Measurements from ENCODE around the gene TLCD5. TPM values are rescaled to one million over a fixed set of nuclear protein-coding genes. Genes with fewer than 3 reads are reported as not detected.

Gene TLCD5
- polyA plus RNA-seq, 1 donor (not counting 4 experiments of a cell fraction or from before 2014, with no cell fraction given), result 4.0 TPM

GRCh38 chr11:120298461-120298860, 26.6 kb upstream of the TLCD5 start:
- Histone ChIP-seq H3K4me2 (ENCODE audit: control insufficient read depth, extremely low read depth, insufficient read depth, low read depth, low read length) (no peak overlapping the region), H3K9me1 (ENCODE audit: control insufficient read depth, extremely low read depth, insufficient read depth, low read length) (no peaks in the 10 kb centered on the region), H3K4me1 (ENCODE audit: control insufficient read depth, extremely low read depth, insufficient read depth, low read length) (peaks cover 41% of the 10 kb centered on the region), H3K27ac (ENCODE audit: control insufficient read depth, insufficient read depth, low read length) (no peak overlapping the region), H2AFZ (ENCODE audit: control insufficient read depth, low read length) (no peak overlapping the region), H3K9ac (ENCODE audit: control insufficient read depth, extremely low read depth, insufficient read depth, low read length) (no peak overlapping the region), H4K20me1 (ENCODE audit: control insufficient read depth, extremely low read depth, insufficient read depth, low read length) (no peaks in the 10 kb centered on the region), H3K27me3 (ENCODE audit: control insufficient read depth, extremely low read depth, insufficient read depth, low read length) (no peaks in the 10 kb centered on the region), H3K79me2 (ENCODE audit: control insufficient read depth, insufficient read depth, low read length) (no peaks in the 10 kb centered on the region), H3K9me3 (ENCODE audit: control insufficient read depth, low read depth, low read length) (no peaks in the 10 kb centered on the region), H3K4me3 (ENCODE audit: control insufficient read depth in 2 of 3, extremely low read depth in 1 of 3, insufficient read depth in 2 of 3, low read depth in 1 of 3, low read length in 3 of 3) (no peak overlapping the region), H3K36me3 (ENCODE audit: control insufficient read depth in 2 of 2, extremely low read depth in 1 of 2, insufficient read depth in 2 of 2, low read length in 2 of 2) (no peaks in the 10 kb centered on the region)
- dilution Hi-C loops (cut with MboI; ENCODE audit: extremely low pct_ligation_motif_present, low sequenced_read_pairs), result no loop called here
- no peak for DNase-seq (ENCODE audit: low read depth, low spot score)
- TF ChIP-seq EZH2 (IDR thresholded peaks at IDR 0.05; ENCODE audit: low read length) (no peak), CTCF (optimal IDR thresholded peaks at IDR 0.05 in 1 of 3, IDR thresholded peaks at IDR 0.05 in 1 of 3, conservative IDR thresholded peaks at IDR 0.05 in 1 of 3; ENCODE audit: extremely low read depth in 1 of 3, insufficient read depth in 2 of 3, low read length in 3 of 3) (no peak)
- FAIRE-seq, result no peak

- H3K4me1 ChIP-seq (ENCODE audit: control insufficient read depth, extremely low read depth, insufficient read depth, low read length), result peaks cover 53% of the 10 kb centered on the region
These were observed 22.9 kb upstream of the TLCD5 start for GRCh38 chr11:120302001-120302805.

More at GRCh38 chr11:120302001-120302805, 22.9 kb upstream of the TLCD5 start:
- no peaks in the 10 kb centered on the region for H3K79me2 ChIP-seq (ENCODE audit: control insufficient read depth, insufficient read depth, low read length)
- no peak overlapping the region for H3K4me3 ChIP-seq (ENCODE audit: control insufficient read depth in 2 of 3, extremely low read depth in 1 of 3, insufficient read depth in 2 of 3, low read depth in 1 of 3, low read length in 3 of 3)
- no peak for TF ChIP-seq CTCF (optimal IDR thresholded peaks at IDR 0.05 in 1 of 3, IDR thresholded peaks at IDR 0.05 in 1 of 3, conservative IDR thresholded peaks at IDR 0.05 in 1 of 3; ENCODE audit: extremely low read depth in 1 of 3, insufficient read depth in 2 of 3, low read length in 3 of 3)
- no peak for TF ChIP-seq EZH2 (IDR thresholded peaks at IDR 0.05; ENCODE audit: low read length)
- no peaks in the 10 kb centered on the region for H4K20me1 ChIP-seq (ENCODE audit: control insufficient read depth, extremely low read depth, insufficient read depth, low read length)
- no peak overlapping the region for H3K4me2 ChIP-seq (ENCODE audit: control insufficient read depth, extremely low read depth, insufficient read depth, low read depth, low read length)
- no peak for DNase-seq (ENCODE audit: low read depth, low spot score)
- FAIRE-seq, result no peak
- H3K9ac ChIP-seq (ENCODE audit: control insufficient read depth, extremely low read depth, insufficient read depth, low read length), result no peak overlapping the region
- H3K27me3 ChIP-seq (ENCODE audit: control insufficient read depth, extremely low read depth, insufficient read depth, low read length), result no peaks in the 10 kb centered on the region
- H3K9me3 ChIP-seq (ENCODE audit: control insufficient read depth, low read depth, low read length), result no peaks in the 10 kb centered on the region
- no peak overlapping the region for H3K27ac ChIP-seq (ENCODE audit: control insufficient read depth, insufficient read depth, low read length)
- H2AFZ ChIP-seq (ENCODE audit: control insufficient read depth, low read length), result no peak overlapping the region
- H3K36me3 ChIP-seq (ENCODE audit: control insufficient read depth in 2 of 2, extremely low read depth in 1 of 2, insufficient read depth in 2 of 2, low read length in 2 of 2), result no peaks in the 10 kb centered on the region
- H3K9me1 ChIP-seq (ENCODE audit: control insufficient read depth, extremely low read depth, insufficient read depth, low read length), result no peaks in the 10 kb centered on the region
- dilution Hi-C loops (cut with MboI; ENCODE audit: extremely low pct_ligation_motif_present, low sequenced_read_pairs), result no loop called here
